ENCODE results near the gene TAPBPL.
A peak's percentile ranks its signal among the peaks of the same experiment; 100 is the strongest.

TAPBPL gene

DNA sequence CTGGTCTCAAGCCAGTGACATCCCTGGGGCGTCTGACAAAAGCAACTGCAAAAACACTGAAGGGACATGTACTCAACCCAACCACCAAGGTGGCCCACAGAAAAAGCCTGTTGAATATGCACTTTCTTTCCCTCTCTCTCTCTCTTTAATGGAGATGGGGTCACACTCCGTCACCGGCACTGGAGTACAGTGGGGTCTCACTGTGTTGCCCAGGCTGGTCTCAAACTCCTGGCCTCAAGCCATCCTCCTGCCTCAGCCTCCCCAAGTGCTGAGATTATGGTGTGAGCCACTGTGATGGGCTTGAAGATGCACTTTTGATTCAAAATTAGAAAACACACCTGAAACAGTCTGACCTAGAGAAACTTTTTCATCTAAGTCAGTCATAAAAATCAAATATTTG is 14.3 kb upstream of the TAPBPL start:
- DNase-seq (ENCODE audit: low read depth): no peak

- no peak for DNase-seq (ENCODE audit: low read depth)
Observed at GRCh38 chr12:6438345-6438744, 13.5 kb upstream of the TAPBPL start.

- DNase-seq (ENCODE audit: low read depth): no peak
Observed at GRCh38 chr12:6440391-6440790, 11.5 kb upstream of the TAPBPL start.

DNA sequence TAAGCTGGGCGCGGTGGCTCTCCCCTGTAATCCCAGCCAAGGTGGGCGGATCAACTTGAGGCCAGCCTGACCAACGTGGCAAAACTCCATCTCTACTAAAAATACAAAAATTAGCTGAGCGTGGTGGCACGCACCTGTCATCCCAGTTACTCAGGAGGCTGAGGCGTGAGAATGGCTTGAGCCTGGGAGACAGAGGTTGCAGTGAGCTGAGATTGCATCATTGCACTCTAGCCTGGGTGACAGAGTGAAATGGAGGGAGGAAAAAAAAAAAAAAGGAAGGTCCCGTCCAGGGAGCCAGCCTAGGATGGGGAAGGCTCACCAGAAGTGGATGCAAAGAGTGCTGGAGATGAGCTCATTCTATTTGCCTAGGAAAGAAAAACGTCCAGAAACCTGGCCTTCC is 9.0 kb upstream of the TAPBPL start:
- no peak for DNase-seq (ENCODE audit: low read depth)

DNA sequence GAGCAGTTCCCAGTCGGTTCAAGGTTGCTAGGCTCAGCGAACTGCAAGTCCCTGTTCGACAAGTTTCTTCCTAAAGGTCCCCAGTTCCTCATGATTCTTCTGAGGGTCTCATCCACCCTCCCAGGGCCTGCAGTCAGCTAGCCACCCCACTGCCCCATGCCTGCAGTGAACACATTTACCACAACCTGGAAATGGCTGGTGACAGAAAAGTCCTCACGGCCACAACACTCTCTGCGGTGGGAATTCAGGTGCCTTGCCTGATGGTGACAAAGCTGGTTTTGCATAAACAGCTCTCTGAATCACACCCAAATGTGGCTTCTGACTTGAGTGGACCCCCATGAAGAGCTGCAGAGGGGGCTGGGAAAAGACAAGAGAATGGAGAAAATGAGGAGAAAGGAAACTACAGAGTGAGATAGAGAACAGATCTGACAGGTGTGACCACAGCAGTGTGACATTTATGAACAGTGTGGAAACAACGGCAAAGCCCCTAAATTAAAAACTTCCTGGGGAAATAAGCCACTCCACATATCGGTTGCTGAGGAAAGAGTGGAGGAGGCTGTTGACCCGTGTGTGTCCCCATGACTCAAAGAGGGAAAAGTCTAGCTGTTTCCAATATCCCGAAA is 8.4 kb upstream of the TAPBPL start:
- no peak for DNase-seq (ENCODE audit: low read depth)

GRCh38 chr12:6444031-6444430 is 7.8 kb upstream of the TAPBPL start:
- no peak for DNase-seq (ENCODE audit: low read depth)

GRCh38 chr12:6444704-6445688 is 6.8 kb upstream of the TAPBPL start, which contains the start of gene CD27:
TSS of gene CD27 (plus strand) at chr12:6444955. CDS start at chr12:6445096, 141 bp downstream.
- no peak for DNase-seq (ENCODE audit: low read depth)

GRCh38 chr12:6450091-6450868 is 1.6 kb upstream of the TAPBPL start:
- DNase-seq (ENCODE audit: low read depth): no peak

GRCh38 chr12:6450869-6451347 is 934 bp upstream of the TAPBPL start:
- DNase-seq (ENCODE audit: low read depth): no peak

GRCh38 chr12:6452245-6452943 is 552 bp downstream of the TAPBPL start:
- DNase-seq (ENCODE audit: low read depth): no peak

DNA sequence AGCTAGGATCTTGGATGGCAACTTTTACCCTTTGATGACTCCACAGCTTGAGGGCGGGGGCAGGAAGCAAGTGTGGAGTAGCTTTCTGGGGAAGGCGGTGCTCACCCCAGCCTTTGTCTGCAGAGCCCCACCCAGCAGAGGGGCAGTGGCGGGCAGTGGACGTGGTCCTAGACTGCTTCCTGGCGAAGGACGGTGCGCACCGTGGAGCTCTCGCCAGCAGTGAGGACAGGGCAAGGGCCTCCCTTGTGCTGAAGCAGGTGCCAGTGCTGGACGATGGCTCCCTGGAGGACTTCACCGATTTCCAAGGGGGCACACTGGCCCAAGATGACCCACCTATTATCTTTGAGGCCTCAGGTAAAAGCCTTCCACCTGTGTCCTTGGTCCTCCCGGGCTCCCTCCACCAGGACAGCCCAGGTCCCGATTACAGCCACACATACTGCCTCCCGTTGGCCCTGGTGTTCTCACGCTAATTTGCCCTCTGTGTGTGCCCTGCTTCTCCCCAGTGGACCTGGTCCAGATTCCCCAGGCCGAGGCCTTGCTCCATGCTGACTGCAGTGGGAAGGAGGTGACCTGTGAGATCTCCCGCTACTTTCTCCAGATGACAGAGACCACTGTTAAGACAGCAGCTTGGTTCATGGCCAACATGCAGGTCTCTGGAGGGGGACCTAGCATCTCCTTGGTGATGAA is 1.2 kb downstream of the TAPBPL start:
- no peak for DNase-seq (ENCODE audit: low read depth)

DNA sequence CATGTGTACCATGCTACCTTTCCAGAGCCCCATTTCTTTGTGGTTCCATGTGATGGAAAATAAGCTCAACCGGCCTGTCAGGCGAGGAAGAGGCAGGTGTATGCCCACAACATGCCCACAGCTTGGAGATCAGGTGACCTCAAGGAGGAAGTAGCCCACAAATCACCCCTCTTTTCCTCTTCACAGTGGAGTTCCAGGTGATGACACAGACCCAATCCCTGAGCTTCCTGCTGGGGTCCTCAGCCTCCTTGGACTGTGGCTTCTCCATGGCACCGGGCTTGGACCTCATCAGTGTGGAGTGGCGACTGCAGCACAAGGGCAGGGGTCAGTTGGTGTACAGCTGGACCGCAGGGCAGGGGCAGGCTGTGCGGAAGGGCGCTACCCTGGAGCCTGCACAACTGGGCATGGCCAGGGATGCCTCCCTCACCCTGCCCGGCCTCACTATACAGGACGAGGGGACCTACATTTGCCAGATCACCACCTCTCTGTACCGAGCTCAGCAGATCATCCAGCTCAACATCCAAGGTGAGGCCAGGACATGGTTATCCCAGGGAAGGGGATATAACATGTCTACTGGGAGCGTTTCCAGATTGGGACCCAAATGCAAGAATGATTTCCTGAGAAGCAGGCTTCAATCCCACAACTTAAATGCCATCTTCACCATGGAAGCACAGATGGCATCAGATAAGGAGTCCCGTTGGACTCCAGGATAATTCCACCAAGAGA is 5.5 kb downstream of the TAPBPL start:
- no peak for DNase-seq (ENCODE audit: low read depth)

- no peak for DNase-seq (ENCODE audit: low read depth)
Observed at GRCh38 chr12:6458281-6459003, 6.6 kb downstream of the TAPBPL start.

DNA sequence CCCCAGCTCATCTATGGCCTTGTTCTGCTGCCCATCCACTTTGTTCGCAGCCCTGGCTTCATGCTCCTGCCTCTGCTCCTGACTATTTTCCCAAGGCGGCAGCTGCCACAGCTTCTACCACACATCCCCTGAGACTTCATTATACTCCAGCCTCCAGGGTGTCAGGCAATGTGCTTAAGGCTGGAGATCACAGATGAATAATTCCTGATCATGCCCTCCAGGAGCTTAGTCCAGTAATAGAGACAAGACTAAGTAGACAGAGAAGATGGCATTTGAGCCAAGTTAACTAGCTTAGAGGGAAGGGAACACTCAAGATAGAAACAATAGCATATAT is 7.1 kb downstream of the TAPBPL start:
- DNase-seq (ENCODE audit: low read depth): no peak

- no peak for DNase-seq (ENCODE audit: low read depth)
Observed at GRCh38 chr12:6460751-6461371, 9.0 kb downstream of the TAPBPL start.

DNA sequence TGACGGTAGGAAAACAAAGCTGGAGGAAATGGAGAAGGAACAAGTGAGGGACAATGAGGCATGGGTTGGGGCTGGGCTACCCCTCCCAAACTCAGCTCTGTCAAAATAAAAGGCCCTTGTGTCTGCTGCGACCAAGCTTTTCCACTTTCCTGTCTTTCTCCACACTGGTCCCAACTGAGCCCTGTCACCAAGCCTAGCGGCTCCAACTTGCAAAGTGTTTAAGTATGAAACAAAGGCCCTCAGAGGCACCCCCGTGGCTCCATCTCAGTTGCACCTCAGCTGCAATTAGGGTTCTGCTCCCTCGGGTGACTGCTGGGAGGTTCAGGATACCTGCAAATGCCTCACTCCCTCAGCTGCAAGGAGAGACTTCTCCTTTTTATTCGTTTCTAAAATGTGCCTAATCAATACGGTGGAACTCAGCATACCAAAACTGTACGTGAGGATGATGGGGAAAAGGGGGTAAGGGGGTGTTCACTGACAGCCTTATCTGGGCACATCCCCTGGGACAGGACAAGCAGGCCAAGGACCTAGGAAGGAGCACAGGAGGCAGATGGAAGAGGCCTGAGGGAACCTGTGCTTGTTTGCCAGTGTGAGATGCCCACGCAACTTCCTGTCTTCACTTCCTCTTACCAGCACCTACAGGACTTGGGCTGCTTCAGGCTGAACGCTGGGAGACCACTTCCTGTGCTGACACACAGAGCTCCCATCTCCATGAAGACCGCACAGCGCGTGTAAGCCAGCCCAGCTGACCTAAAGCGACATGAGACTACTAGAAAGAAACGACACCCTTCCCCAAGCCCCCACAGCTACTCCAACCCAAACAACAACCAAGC is 9.8 kb downstream of the TAPBPL start:
- DNase-seq (ENCODE audit: low read depth): peak; percentile 64

DNA sequence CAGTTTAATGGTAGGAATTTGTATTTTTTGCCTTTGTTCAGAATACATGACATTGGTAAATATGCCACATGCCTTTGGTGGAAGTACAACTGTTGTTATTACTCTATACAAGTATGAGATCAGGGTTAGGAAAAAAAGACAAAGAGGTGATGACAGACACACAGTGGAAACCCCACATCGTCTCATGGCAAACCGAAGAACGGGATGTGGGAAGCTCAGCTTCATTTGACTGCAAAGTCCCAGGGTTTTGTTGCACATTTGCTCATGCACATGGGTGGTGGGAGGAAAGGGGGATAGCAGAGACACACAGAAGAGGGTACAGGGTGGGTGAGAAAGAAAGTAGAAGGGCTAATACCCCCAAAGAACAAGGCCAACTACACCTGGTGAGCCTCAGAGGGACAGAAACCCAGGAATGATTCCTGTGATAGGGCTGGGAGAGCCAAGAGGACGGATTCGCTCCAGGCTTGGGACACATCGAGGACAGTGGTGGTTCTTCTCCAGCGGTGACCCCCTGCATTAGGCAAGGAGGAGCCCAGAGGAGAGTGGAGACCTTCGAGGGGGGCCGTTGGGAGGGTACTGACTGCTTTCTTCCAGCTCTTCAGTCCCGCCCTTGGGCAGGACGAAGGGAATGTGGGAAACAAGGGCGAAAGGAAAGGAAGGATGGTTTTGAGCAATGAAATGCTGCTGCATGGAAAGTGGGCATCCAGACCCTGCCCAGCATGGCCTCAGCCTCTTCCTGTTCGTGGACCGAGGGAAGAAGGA is 10.6 kb downstream of the TAPBPL start:
- no peak for DNase-seq (ENCODE audit: low read depth)

DNA sequence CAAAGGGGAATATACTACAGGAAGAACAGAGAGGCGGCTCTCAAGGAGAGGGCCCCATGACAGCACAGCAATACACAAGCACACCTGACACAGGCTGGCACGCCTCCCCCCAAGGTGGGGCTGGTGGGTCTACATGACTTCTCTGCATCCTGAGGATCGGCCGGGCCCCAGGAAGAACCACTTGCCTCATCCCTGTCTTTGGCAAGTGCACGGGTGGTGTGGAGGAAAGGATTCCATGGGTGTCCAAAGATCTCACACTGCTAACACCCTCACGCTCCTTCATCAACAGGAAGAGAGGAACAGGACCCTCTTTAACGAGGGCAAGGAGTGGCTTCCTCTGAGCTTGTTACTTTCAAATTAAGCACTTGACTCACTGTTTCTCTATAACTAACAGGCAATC is 11.4 kb downstream of the TAPBPL start:
- DNase-seq (ENCODE audit: low read depth): no peak

All from activated T-helper 9 cell treated with anti-CD3 and anti-CD28 coated beads, Interleukin-2, amount 50 U/mL, for 16 hours (primary cell).